Activated CD8-positive, alpha-beta memory T cell treated with anti-CD3 and anti-CD28 coated beads for 36 hours (primary cell): ENCODE results near the gene PARD6B. TPM values are rescaled to one million over a fixed set of nuclear protein-coding genes. Genes with fewer than 3 reads are reported as not detected.

Experiments
- CTCF ChIA-PET: fragments of 350-600 bp; sonication (Branson Sonifier 250); formaldehyde crosslinking; loops from one replicate; lab custom pipeline; 2021; ENCODE audit warnings: antibody characterized with exemption; lab: Charles Lee
- POLR2A ChIA-PET: fragments of 350-600 bp; sonication (Branson Sonifier 250); formaldehyde crosslinking; loops from one replicate; lab custom pipeline; 2021; ENCODE audit warnings: antibody characterized with exemption; lab: Charles Lee
- total RNA-seq, 2 experiments: library from RNA; stranded (reverse); gene quantifications; one replicate each; pipeline ENCODE4 v1.2.3, GENCODE V29; 2021

The PARD6B gene
- total RNA-seq, 2 experiments from 2014 or later = 5.2 to 5.7 TPM

DNA sequence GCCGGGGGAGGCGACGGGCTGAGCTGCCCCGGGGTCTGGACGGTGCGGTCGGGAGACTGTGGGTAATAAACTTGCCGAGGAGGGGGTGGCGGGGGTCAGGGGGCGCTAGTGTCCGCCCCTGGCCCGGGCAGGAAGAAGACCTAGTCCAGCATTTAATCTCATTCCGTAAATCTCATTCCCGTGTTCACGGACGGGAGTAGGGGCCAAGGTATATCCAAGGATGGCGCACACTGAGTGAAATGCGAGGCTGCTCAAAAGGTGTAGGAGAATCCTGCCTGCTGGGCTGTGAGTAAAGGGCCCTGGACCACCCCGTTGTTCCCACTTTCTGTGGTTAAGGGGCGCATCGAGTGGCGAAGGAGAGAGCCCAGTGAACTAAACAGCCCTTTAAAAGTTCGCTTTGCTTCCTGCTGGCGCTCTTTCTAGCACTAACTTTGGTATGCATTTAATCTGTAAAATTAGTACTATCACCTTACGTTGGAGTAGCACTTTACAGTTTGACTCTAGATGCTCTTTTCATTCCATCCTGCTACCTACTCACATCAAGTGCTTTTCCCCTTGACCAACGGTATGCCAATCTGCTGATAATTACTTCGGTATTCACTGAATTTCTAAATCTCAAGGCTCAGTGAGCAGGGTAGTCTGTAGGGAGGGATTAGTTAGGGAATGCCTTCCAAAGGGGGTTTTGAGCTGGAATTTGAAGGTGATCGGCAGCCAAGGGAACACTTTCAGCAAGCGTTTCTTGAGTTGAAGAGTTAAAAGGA is 730 bp downstream of the PARD6B start:
- POLR2A ChIA-PET = no interaction called here
- CTCF ChIA-PET = interaction anchor here (0.5 to 0.9 kb wide), 3 partner anchors 144 to 552 kb away, joined by 3 read pairs; no protein-coding TSS in a partner anchor

DNA sequence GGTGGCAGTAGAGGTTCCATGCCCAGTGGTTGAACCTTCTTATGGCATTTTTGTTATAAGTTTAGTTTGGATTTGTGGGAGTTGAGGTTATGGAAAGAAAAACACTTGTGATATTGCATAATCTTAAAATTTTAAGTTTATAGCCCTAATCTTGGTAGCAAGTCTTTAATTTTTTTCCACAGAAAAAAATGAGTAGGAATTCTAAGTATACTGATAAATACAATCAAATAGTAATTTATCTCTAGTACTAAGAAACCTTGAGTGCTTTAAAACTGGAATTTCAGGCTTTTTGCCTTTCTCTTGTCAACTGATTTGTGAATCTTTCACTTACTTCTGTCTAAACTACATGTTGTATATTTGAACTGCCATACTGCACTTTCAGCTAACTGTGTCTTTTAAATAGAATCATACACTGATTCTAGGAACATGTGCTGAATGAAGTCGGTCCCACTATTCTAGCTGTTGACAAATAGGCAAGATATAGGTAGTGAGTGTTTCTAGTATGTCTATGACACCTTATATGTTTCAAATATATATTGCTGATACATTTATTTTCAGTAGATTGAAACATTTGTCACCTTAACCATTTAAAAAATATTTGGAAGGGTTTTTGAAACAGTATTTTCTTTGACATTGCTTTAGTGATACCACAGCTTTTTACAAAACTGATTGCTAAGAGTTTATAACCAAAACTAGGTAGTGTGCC is 2.4 kb downstream of the PARD6B start:
- ChIA-PET POLR2A (interaction anchor here (0.6 to 1.0 kb wide), 2 partner anchors 9 to 130 kb away, joined by 3 read pairs; no protein-coding TSS in a partner anchor), CTCF (interaction anchor here (0.6 to 1.7 kb wide), 3 partner anchors 10 to 298 kb away, joined by 3 to 8 read pairs (median 7); no protein-coding TSS in a partner anchor)

DNA sequence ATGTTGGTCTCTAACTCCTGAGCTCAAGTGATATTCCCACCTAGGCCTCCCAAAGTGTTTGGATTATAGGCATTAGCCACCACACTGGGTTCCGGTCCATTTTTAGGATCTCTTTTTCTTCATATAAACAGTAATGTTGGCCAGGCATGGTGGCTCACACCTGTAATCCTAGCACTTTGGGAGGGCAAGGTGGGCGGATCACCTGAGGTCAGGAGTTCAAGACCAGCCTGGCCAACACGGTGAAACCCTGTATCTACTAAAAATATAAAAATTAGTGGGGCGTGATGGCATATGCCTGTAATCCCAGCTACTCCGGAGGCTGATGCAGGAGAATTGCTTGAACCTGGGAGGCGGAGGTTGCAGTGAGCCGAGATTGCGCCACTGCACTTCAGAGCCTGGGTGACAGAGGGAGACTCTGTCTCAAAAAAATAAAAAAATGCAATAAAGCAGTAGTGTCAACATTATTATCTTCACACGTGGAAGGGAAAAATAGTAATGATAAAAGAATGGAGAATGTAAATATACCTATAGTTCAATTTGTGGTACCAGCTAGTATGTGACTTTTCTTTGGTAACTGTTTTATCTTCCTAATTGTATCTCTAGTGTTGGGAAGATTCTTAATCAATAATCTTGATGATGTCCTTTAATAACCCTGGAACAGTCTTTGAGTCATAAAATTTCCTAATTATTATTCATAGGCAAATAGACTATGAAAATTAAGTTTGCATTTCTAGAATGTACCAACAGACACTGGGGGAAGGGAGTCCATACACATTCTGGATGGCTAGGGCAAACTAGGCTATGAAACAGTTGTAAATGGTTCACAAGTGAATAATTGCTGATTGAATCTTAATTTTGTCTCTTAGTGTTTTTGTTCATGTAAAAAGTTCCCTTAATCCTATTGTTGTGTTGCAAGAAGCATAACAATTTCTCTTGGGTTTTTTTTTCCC is 3.6 kb downstream of the PARD6B start:
- CTCF ChIA-PET = interaction anchor here (0.6 to 1.7 kb wide), 4 partner anchors 9 to 300 kb away, joined by 3 to 8 read pairs (median 5); no protein-coding TSS in a partner anchor
- POLR2A ChIA-PET = no interaction called here

DNA sequence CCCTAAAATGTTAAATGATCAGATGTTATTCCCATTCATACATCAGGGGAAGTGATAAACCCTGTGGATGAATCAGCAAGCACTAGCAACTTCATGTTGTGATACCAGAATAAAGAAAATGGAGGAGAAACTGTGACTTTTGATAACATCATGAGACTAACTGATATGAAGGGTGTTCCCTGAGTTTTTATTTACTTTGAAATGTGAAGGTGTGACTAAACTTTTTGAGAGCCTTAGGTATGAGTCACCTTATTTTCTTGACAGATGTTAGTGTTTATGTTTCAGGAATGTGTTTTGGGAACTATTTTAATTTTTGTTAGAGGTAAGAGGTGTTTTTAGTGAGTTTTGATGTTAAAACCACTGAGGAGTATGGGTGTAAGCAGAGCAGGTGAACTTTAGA is 4.4 kb downstream of the PARD6B start:
- ChIA-PET CTCF (interaction anchor here (1.1 kb wide), 1 partner anchor 19 kb away, joined by 3 read pairs; no protein-coding TSS in a partner anchor), POLR2A (no interaction called here)

DNA sequence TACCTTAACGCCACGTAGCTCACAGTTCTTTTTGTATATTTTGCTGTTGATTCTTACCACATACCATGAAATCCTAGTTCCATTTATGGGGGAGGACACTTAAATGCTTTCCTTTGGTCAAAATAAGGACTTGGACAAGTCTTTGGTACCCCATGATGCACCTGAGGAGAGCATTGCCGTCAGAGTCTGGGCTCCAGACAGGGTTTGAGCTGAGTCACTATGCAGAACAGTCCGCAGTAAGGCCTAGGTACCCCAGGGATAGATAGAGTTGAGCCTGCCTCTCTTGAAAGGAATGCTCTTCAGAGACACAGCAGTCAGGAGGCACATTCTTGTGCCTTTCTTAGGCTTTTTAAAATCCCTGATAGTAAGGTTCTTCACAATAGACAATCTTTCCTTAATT is 6.0 kb downstream of the PARD6B start:
- CTCF ChIA-PET = no interaction called here
- POLR2A ChIA-PET = no interaction called here

DNA sequence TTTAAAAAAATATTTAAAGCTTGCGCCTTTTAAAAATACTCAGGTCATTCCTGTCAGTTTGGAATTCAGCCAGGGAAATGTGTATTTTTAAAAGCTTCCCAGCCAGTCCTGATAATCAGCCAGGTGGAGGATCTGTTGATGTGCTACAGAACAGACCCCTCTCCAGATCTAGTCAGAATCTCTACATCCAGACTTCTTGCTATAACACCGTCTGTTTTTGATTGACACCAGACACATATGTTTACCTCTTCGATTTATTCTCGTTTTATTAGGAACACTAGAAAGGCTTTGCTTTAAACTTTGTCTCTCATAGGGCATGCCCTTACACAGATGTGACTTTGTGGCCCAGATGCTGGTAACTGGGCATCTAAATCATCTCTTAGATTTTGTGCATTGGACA is 11.7 kb downstream of the PARD6B start:
- ChIA-PET POLR2A (no interaction called here), CTCF (no interaction called here)

DNA sequence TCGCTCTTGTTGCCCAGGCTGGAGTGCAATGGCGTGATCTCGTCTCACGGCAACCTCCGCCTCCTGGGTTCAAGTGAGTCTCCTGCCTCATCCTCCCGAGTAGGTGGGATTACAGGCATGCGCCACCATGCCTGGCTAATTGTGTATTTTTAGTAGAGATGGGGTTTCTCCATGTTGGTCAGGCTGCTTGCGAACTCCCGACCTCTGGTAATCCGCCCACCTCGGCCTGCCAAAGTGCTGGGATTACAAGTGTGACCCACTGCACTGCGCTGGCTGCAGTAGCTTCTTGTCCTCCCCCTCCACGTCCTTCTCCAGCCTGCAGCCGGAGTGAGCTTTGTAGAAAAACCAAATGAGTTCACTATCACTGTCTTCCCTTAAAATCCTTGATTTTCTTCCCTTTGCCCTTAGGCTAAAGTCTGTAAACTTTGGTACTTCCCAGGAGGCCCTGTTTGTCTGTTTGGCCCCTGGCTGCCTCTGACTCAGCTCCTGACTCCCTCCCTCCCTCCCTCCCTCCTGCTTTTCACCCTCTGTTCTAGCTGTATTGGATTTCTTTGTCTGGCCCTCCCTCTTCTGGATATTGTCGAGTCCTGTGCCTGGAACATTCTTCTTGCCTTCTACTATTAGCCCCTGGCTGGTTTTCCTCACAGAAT is 12.9 kb downstream of the PARD6B start:
- CTCF ChIA-PET = interaction anchor here (0.6 to 0.7 kb wide), 2 partner anchors 10 to 69 kb away, joined by 3 read pairs; no protein-coding TSS in a partner anchor
- POLR2A ChIA-PET = interaction anchor here (0.6 kb wide), 1 partner anchor 19 kb away, joined by 3 read pairs; no protein-coding TSS in a partner anchor

DNA sequence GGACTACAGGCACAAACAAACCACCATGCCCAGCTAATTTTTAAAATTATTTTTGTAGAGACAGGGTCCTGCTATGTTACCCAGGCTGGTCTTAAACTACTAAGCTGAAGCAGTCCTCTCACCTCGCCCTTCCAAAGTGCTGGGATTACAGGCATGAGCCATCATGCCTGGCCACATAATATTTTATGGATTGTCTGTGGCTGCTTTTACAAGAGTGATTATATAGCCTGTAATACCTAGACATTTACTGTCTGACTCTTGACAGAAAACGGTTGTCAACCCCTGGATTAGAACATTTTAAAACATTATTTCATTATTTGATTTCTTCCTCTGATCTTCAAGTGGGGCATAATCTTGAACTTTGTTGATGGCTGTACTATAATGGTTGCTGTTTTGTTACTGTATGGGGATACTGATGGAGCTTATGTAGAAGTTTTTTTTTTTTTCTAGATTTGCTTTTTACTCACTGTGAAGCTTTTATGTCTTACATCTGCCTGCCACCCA is 14.3 kb downstream of the PARD6B start:
- ChIA-PET CTCF (interaction anchor here (0.7 kb wide), 1 partner anchor 110 kb away, joined by 3 read pairs; no protein-coding TSS in a partner anchor), POLR2A (no interaction called here)

DNA sequence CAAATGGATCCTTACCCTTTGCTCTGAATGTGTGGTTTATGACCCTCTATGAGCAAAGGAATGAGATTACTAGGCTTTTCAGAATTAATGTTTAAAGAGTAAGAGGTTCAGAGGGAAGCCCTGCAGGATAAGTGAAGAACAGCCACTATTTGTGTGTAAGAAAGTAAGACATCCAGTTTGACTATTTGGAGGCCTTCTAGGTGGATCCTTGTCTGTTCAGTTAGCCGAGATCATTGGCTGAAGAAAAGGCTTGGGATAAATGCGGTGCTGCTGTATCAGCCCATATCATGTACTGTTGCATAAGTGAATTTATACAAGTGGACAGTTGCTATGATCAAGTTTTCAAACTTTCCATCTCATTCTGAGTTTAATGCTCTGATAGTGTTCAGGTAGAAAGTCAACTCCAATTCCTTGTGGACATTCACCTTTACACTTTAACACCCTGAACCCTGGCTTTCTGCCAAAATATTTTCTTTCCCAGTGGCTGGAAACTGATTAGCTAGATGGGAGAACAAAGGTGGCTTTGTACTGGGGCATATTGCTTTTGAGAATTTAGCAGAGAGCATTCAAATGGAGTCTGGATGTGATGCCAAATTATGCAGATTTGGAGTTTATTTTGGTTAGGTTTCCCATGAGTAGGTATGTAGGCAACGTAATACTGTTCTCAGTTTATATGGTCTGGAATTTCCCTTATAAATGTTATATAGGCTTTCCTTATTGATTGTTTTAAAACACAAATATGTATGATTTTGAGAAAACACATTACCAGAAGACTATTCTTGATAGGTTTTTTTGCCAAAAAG is 15.0 kb downstream of the PARD6B start:
- POLR2A ChIA-PET = no interaction called here
- CTCF ChIA-PET = interaction anchor here (0.7 kb wide), 1 partner anchor 110 kb away, joined by 3 read pairs; no protein-coding TSS in a partner anchor

DNA sequence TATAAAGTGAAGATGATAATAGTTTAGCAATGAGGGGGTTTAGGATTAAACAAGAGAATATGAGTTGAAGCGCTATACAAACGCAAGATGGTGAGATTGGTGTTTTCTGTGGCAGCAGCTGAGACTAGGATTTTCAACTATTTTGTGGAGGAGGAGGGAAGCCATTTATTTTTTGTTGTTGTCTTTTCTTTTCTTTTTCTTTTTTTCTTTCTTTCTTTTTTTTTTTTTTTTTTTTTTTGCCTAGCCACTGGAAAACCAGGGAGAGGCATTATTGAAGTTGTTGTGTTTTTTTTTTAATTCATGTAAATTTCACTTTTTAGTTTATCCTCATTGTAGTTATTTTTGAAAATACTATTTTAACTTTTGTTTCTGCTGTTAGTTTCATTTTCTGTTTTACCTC is 15.9 kb downstream of the PARD6B start:
- ChIA-PET CTCF (no interaction called here), POLR2A (no interaction called here)

DNA sequence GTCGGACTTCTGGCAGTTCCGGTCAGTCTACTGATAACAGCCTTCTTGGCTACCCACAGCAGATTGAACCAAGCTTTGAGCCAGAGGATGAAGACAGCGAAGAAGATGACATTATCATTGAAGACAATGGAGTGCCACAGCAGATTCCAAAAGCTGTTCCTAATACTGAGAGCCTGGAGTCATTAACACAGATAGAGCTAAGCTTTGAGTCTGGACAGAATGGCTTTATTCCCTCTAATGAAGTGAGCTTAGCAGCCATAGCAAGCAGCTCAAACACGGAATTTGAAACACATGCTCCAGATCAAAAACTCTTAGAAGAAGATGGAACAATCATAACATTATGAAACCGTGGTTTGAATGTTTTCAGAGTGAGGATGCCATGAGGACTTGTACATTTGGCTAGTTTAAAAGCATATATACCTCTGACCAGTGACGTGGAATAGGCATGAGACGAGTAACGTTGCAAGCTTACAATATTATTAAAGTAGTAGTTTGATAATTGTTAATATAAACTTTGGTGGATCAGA is 18.8 kb downstream of the PARD6B start:
- ChIA-PET CTCF (interaction anchor here (1.2 to 2.2 kb wide), 6 partner anchors 16 to 162 kb away, joined by 3 to 14 read pairs (median 6); partner anchors contain the start of gene PARD6B), POLR2A (interaction anchor here (0.6 kb wide), 1 partner anchor 26 kb away, joined by 3 read pairs; no protein-coding TSS in a partner anchor)

DNA sequence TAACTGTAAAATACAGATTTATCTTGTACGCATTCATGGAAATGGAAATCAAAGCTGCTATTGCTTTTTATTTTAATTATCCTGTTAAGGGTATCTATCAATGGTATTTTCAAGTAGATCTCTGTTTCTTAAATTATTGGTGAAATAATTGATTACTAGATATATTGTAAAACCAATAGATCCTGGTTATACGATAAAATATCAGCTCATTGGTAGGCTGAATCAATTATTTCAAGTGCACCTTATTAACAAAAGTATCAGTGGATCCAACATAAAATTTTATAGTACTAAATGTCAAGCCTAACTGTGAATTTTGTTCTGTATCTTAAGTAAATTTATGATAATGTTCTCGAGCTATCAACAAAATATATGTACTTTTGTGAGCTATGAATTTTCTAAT is 21.8 kb downstream of the PARD6B start:
- CTCF ChIA-PET = interaction anchor here (0.5 to 1.5 kb wide), 2 partner anchors 36 to 126 kb away, joined by 4 read pairs; no protein-coding TSS in a partner anchor
- POLR2A ChIA-PET = interaction anchor here (0.6 kb wide), 1 partner anchor 1826 kb away, joined by 3 read pairs; no protein-coding TSS in a partner anchor

DNA sequence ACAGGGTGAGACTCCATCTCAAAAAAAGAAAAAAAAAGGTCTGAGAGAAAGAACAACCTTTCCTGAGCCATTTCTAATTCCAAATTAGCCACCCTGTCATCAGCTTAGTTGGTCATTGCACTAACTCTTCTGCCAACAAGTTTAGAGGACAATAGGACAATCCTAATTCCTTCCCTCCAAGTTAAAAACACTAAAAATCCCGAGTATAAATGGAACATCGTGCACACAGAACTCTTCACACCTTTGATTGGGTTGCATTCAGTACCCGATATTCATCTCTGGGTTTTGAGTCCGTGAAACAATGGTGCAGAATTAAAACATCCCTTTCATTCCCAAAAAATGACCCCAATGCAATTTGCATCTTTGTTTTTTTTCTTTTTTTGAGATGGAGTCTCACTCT is 23.0 kb downstream of the PARD6B start:
- ChIA-PET CTCF (interaction anchor here (1.5 kb wide), 1 partner anchor 127 kb away, joined by 4 read pairs; no protein-coding TSS in a partner anchor), POLR2A (no interaction called here)

DNA sequence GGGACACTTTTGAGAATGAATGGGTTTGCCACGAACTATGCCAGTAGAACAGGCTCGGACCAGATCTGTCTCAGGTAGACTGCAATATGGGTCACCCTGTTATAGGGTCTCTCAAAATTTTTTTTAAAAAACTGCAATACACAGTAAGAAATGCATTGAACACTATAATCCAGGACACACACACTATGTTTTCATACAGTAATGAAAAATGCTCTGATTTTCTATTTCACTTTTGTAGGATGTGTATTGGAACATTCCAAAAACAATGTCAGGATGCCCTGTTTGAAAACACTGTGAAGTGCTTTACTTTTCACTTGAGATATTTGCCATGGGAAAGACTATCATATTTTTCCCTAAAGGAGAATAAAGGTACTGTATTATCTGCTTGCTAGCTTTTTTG is 25.1 kb downstream of the PARD6B start:
- ChIA-PET CTCF (interaction anchor here (0.6 kb wide), 1 partner anchor 37 kb away, joined by 4 read pairs; no protein-coding TSS in a partner anchor), POLR2A (no interaction called here)

DNA sequence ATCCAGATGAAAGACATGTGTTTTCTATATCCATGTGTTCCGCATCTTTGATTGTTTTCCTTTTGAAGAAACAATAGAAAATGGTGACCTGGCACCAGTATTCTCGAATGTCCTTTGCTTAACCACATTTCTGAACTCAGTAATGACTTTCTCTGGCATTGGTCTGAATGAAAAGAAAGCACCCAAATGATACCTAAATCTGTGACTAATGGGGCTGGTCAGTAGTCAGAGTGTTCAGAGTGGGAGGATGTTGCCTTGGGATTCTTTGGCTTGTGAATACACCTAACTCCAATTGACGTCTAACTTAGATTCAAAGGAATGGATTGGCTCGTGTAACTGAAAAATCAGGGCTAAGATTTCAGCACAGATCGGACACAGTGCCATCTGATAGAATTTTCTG is 27.1 kb downstream of the PARD6B start:
- POLR2A ChIA-PET = no interaction called here
- CTCF ChIA-PET = no interaction called here

DNA sequence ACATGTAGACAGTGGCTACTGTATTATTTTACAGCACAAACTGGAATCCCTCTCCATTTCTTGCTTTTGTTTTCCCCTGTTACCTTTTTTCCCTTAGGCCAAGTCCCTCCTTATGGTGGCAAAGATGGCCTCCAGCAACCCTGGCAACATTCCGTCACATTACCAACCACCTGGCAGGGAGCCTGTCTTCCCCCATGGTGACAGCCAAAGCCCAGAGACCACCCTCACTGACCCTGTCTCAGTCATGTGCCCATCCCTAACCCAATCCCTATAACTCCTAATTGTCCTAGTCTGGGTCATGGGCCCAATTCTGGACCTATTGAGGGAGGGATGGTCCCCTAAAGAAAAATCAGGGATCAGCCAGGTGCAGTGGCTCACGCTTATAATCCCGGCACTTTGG is 27.6 kb downstream of the PARD6B start:
- ChIA-PET POLR2A (no interaction called here), CTCF (no interaction called here)

DNA sequence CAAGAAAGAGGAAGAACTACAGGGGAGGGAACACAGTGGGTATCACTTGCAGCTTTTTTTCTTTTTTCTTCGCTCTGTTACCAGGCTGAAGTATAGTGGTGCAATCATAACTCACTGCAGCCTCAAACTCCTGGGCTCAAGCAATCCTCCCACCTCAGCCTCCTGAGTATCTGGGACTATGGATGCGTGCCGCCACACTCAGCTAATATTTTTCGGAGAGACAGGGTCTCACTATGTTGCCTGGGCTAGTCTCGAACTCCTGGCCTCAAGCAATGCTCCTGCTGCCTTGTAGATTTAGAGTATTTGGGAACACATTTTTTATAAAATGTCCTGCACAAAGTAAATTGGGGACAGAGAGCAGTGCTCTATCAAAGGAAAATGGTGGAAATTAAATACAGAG is 28.3 kb downstream of the PARD6B start:
- ChIA-PET CTCF (no interaction called here), POLR2A (no interaction called here)
